AG04450 (cell line): Measurements from ENCODE around the gene PLCG2. TPM values are rescaled to one million over a fixed set of nuclear protein-coding genes. Genes with fewer than 3 reads are reported as not detected.

ENCODE experiments used
- CTCF ChIA-PET: fragments of 300-600, 350-600 bp; formaldehyde crosslinking; extraction: SDS; loops from one replicate; lab custom pipeline; 2022; ENCODE audit warnings: antibody characterized with exemption, inconsistent platforms; lab: Charles Lee
- POLR2A ChIA-PET: fragments of 350-600 bp; formaldehyde crosslinking; extraction: SDS; loops from one replicate; lab custom pipeline; 2021; ENCODE audit warnings: antibody characterized with exemption, inconsistent platforms; lab: Yijun Ruan, JAX
- DNase-seq: peaks from one replicate; pipeline ENCODE4 v3.0.0-alpha.2; 2011; ENCODE audit warnings: low read depth, low spot score
- H3K27ac ChIP-seq: one replicate; pipeline ENCODE4 v1.5.1; 2012; ENCODE audit warnings: low read depth, low read length, control low read depth
- H3K27me3 ChIP-seq: one replicate; pipeline ENCODE4 v1.6.0; 2012; ENCODE audit warnings: low read length; ENCODE audit not compliant: control insufficient read depth, insufficient read depth
- H3K4me3 ChIP-seq: 2 replicates; pipeline ENCODE4 v1.5.1; 2011; ENCODE audit warnings: mild to moderate bottlenecking, low read depth, low read length, control low read depth
- H3K9me3 ChIP-seq: 2 replicates; pipeline ENCODE4 v1.5.1; 2012; ENCODE audit warnings: low read length; ENCODE audit not compliant: control insufficient read depth, insufficient read depth
- polyA plus RNA-seq: library from polyadenylated mRNA; depleted of rRNA; stranded (reverse); fragments of >200 nt; gene quantifications from 2 replicates; pipeline ENCODE4 v1.2.3, GENCODE V29; 2011
- TF ChIP-seq, protein P1 (sequence below): IDR thresholded peaks from 2 replicates; pipeline ENCODE4 v1.5.1; 2011; ENCODE audit warnings: low read depth, low read length, control low read depth, inconsistent platforms

The PLCG2 gene
- polyA plus RNA-seq, 1 experiment: 0.16 TPM

DNA sequence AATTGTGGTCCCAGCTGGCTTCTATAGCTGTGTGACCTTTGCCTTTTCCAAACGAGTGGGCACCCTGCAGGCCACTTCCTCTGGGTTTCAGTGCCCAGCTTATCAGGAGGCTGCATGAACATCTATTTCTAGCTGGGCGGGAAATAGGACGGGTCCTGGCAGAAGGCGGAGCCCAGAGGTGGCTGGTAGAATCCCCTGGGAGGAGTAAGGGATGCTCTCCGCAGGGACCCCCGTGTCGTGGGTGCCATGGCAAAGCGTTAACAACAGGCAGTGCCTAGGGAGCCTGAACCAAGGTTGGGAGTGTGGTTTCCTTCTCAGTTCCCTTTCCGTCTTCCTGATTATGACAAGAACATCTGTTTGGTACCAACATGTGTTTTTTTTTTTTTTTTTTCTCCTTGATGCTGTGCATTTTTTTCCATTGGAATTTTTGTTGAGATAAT, 58.2 kb downstream of the PLCG2 start:
- Histone ChIP-seq H3K27ac (no peak overlapping the region), H3K9me3 (no peaks in the 10 kb centered on the region), H3K4me3 (no peak overlapping the region), H3K27me3 (peaks cover 3% of the 10 kb centered on the region)
- ChIA-PET POLR2A (no interaction called here), CTCF (no interaction called here)
- no peak for DNase-seq
- TF ChIP-seq, protein P1, sequence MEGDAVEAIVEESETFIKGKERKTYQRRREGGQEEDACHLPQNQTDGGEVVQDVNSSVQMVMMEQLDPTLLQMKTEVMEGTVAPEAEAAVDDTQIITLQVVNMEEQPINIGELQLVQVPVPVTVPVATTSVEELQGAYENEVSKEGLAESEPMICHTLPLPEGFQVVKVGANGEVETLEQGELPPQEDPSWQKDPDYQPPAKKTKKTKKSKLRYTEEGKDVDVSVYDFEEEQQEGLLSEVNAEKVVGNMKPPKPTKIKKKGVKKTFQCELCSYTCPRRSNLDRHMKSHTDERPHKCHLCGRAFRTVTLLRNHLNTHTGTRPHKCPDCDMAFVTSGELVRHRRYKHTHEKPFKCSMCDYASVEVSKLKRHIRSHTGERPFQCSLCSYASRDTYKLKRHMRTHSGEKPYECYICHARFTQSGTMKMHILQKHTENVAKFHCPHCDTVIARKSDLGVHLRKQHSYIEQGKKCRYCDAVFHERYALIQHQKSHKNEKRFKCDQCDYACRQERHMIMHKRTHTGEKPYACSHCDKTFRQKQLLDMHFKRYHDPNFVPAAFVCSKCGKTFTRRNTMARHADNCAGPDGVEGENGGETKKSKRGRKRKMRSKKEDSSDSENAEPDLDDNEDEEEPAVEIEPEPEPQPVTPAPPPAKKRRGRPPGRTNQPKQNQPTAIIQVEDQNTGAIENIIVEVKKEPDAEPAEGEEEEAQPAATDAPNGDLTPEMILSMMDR: no peak

DNA sequence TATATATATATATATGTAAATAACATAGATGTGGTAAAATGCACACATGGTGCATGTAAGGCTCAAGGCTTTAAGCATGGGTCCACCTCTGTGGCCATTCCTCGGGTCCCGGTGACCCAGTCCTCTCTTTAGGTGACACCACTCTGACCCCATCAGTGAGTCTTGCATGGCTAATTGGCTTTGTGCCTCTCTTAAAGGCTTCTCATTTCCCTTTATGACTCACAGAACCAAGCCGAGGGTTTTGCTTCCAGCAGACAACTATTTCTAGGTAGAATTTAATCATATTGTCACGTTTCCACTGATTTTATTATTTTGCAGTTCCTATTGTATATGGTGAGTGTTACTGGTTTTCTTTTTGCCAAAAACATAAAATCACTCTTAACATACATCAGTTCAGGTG, 59.7 kb downstream of the PLCG2 start:
- CTCF ChIA-PET: no interaction called here
- Histone ChIP-seq H3K9me3 (no peaks in the 10 kb centered on the region), H3K27ac (no peak overlapping the region), H3K4me3 (no peak overlapping the region), H3K27me3 (peaks cover 5% of the 10 kb centered on the region)
- POLR2A ChIA-PET: no interaction called here
- TF ChIP-seq, protein P1: no peak
- DNase-seq: no peak

DNA sequence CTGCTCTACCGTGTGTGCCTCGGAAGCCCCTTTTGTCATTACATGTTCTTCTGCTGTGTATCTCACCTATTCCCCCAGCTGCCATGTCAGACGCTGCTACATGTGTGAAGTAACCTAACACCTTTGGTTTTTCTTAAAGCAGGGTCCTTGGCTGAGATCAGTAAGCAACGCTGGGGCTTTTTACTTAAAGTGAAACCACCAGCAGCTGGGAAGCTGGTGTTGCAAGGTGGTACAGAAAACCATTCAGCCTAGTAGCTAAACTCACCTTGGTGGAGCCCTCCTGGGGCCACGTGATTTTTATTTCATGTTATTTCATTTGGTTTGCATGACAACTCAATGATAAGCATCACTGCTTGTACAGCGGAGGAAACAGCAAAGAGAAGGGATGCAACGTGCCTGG, 62.6 kb downstream of the PLCG2 start:
- DNase-seq: no peak
- Histone ChIP-seq H3K27ac (no peak overlapping the region), H3K27me3 (peaks cover 5% of the 10 kb centered on the region), H3K4me3 (no peak overlapping the region), H3K9me3 (no peaks in the 10 kb centered on the region)
- ChIA-PET CTCF (interaction anchor here (0.7 kb wide), 1 partner anchor 700 kb away, joined by 3 read pairs; no protein-coding TSS in a partner anchor), POLR2A (no interaction called here)
- TF ChIP-seq, protein P1: no peak

DNA sequence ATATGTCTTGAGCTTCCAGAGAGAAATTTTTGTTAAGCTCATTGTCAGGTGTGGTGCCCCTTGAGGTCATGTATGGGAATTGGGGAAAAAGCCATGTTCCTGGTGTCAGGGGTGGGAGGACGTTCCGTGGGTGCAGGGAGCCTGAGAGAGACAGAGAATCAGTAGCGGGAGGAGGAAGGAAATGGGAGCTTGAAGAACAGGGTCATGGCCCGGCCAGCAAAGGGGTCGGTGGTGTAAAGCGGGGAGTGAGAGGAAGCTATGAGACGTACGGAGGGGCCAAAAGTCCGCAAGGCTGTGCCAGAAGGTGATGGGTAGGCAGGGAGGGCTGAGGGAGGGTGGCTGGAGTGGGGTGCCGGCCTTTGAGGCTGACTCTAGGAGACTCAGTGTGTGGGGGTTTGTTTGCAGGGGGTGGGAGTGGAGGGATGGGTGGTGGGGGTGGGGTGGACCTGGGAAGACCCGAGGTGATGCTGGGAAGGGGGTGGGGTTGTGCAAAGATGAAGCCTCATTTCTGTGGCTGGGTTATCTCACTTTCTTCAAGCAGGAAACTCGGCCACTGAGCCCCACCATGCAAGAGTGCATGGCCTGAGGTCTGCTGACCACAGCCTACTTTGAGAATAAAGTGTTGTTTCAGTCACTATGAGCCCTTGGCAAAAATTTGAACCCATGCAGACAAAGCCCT, 63.6 kb downstream of the PLCG2 start:
- CTCF ChIA-PET: no interaction called here
- POLR2A ChIA-PET: no interaction called here
- no peak overlapping the region for H3K27ac ChIP-seq
- TF ChIP-seq, protein P1: no peak
- no peaks in the 10 kb centered on the region for H3K9me3 ChIP-seq
- peaks cover 5% of the 10 kb centered on the region for H3K27me3 ChIP-seq
- no peak overlapping the region for H3K4me3 ChIP-seq
- no peak for DNase-seq

DNA sequence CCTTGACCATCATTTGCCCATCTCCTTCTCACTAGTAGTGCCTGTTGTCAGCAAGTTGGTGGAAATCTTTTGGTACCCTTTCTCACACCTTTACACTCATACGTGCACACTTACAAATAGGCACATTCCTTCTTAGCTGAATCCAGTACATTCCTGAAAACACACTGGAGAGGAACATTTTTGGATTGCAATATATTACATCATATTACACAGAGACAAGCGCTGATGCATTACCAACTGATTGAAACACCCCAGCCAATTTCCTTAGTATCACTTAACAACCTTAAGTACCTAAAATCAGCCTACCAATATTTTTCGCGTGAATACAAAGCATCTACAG, 64.1 kb downstream of the PLCG2 start:
- Histone ChIP-seq H3K27ac (no peak overlapping the region), H3K9me3 (no peaks in the 10 kb centered on the region), H3K27me3 (peaks cover 5% of the 10 kb centered on the region), H3K4me3 (no peak overlapping the region)
- ChIA-PET POLR2A (no interaction called here), CTCF (no interaction called here)
- TF ChIP-seq, protein P1: no peak
- DNase-seq: no peak
